Measurements from ENCODE around the gene MYH7B. TPM values are rescaled to one million over a fixed set of nuclear protein-coding genes. Genes with fewer than 3 reads are reported as not detected.

MYH7B gene
- total RNA-seq, 1 donor from 2014 or later: 1.2 TPM

DNA sequence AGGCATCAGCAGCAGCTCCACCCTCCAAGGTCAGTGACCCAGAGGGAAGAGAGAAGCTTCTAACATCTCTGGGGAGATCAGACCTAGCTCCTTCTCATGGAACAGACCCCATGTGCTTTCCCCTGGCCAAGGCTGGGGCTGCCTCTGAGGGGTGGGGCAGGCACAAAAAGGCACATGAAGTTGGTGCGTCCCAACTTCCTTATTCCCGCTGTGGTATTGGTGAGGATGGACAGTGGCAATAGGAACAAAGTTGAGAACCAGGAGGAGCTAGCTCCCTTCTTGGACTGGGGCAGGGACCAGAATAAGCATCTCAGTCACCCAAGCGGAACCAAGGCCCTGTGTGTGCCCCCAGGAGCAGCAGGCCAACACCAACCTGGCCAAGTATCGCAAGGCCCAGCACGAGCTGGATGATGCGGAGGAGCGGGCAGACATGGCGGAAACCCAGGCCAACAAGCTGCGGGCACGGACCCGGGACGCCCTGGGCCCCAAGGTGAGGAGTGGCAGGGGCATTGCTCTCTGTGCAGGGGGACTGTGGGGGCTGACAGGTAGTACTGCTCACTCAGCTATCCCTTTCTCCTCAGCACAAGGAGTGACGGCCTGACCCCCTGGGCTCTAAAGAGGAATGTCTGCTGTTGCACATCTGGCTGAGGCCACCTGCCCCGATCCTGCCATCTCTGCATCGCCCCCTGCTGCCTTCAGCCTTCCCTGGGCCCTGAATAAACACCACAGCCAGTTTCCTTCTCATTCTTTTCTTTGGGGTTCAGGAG lies 46.1 kb downstream of the MYH7B start:
- TF ChIP-seq, protein P1, sequence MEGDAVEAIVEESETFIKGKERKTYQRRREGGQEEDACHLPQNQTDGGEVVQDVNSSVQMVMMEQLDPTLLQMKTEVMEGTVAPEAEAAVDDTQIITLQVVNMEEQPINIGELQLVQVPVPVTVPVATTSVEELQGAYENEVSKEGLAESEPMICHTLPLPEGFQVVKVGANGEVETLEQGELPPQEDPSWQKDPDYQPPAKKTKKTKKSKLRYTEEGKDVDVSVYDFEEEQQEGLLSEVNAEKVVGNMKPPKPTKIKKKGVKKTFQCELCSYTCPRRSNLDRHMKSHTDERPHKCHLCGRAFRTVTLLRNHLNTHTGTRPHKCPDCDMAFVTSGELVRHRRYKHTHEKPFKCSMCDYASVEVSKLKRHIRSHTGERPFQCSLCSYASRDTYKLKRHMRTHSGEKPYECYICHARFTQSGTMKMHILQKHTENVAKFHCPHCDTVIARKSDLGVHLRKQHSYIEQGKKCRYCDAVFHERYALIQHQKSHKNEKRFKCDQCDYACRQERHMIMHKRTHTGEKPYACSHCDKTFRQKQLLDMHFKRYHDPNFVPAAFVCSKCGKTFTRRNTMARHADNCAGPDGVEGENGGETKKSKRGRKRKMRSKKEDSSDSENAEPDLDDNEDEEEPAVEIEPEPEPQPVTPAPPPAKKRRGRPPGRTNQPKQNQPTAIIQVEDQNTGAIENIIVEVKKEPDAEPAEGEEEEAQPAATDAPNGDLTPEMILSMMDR (conservative IDR thresholded peaks at IDR 0.05): peak; percentile 52
- Mint-ChIP-seq H3K4me3 (no peak overlapping the region), H3K27ac (no peak overlapping the region), H3K4me1 (ENCODE audit: unreplicated experiment) (no peaks in the 10 kb centered on the region), H3K27me3 (no peaks in the 10 kb centered on the region), H3K36me3 (peaks cover 29% of the 10 kb centered on the region), H3K9me3 (no peaks in the 10 kb centered on the region)
- no peak for DNase-seq (ENCODE audit: extremely low spot score, unreplicated experiment)

DNA sequence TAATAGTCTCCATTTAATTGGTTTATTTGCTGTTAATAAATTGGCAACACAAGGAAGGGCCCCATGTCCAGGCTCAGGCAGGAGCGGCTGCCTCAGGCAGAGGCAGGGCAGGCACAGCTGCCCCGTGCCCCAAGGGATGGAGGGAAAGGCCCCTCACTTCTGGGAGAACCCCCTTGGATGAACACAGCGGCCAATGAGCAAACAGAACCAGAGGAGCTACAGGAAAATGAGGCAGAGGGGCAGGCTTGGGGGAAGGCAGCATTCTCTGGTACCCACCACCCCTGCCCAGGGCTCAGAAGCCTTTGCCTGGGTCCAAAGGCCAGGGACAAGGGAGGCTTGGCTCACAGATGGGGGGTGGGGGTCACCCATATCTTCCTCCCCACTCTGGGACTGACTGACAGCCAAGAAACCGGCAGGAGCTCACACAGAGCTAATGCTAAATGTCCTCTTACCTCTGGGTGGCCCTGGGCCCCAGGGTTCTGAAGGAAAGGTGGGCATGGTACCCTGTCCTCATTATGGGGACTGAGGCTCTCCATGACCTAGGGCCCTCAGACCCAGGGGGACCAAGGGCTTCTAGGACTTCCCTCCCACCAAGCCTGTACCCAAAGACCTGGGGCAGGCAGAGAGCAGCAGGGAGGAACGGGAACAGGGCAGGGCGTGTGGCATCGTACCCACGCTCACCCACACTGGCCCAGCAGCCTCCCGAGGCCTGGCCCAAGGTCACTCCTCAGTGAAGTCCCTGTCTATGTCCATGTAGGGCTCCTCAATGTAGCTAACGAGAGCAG lies 47.0 kb downstream of the MYH7B start:
- H3K27ac Mint-ChIP-seq: no peak overlapping the region
- no peak for DNase-seq (ENCODE audit: extremely low spot score, unreplicated experiment)
- no peaks in the 10 kb centered on the region for H3K9me3 Mint-ChIP-seq
- H3K36me3 Mint-ChIP-seq: peaks cover 27% of the 10 kb centered on the region
- no peaks in the 10 kb centered on the region for H3K27me3 Mint-ChIP-seq
- TF ChIP-seq, protein P1 (conservative IDR thresholded peaks at IDR 0.05): no peak
- no peak overlapping the region for H3K4me3 Mint-ChIP-seq
- no peaks in the 10 kb centered on the region for H3K4me1 Mint-ChIP-seq (ENCODE audit: unreplicated experiment)

DNA sequence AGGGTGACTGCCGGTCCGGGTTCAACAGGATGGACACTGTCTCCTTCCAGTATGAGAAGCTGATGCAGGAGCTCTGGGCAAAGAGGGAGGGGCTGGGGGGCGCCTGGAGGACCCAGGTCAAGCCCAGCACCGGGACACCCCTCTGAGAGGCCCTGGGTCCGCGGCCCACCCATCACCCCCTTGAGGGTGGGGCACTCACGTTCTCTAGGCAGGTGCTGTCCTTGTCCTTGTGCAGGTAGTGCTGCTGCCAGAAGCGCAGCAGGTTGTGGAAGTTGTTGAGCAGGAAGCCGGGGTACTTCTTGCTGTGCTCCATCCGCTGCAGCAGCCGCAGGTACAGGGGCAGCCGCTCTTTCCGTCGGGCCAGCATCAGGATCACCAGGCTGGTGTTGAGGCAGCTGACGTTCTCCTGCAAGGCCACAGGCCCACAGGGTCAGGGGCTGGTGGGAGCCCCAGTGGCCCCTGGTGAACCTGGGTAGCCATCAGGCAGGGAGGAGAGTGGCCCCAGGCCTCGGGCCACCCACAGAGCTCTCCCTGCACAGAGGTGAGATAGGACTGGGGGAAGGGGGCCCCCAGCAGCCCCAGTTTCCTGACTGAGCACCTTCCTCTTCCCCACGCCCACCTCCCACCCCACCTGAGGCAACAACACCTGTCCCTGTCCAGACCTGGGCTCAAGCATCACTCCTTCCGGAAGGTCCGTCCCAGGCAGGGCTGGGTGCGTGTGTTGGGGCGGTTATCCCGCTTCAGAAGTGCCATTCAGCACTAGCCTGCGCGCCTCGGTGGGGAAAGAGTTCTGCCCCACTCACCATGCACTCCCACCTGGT lies 47.8 kb downstream of the MYH7B start:
- H3K9me3 Mint-ChIP-seq: no peaks in the 10 kb centered on the region
- no peak for DNase-seq (ENCODE audit: extremely low spot score, unreplicated experiment)
- H3K4me1 Mint-ChIP-seq (ENCODE audit: unreplicated experiment): no peaks in the 10 kb centered on the region
- H3K36me3 Mint-ChIP-seq: peaks cover 23% of the 10 kb centered on the region
- H3K27me3 Mint-ChIP-seq: no peaks in the 10 kb centered on the region
- TF ChIP-seq, protein P1 (conservative IDR thresholded peaks at IDR 0.05): no peak
- H3K4me3 Mint-ChIP-seq: no peak overlapping the region
- H3K27ac Mint-ChIP-seq: no peak overlapping the region

DNA sequence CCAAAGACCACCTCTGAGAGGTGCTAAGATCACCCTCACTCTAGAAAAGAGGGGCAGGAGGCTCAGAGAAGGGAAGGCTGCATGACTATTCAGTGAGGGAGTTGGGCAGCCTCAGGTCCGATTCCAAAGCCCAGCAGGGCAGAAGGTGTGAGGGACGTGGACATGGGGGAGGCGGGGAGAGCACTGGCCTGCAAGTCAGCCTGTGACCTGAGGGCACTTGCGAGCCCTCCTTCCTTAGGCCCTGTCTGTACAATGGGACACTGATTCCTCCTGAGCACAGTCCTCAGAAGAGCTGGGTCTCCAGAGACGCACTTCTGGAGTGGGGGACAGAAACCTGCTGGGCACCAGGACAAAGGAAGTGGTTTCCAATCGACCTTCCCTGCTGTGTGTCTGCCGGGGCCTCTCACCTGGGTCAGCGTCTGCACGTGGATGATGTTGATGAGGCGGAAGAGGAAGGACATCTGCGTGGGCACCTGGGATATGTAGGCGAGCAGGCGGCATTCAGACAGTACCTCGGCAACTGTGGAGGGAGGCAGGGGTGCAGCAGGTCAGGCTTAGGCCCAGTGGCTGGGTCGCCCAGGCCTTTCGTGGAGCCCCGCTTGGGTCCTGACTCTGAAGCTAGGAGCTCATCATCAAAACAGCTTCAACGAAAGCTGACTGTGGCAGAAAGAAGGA lies 48.5 kb downstream of the MYH7B start:
- no peaks in the 10 kb centered on the region for H3K27me3 Mint-ChIP-seq
- no peak overlapping the region for H3K4me3 Mint-ChIP-seq
- H3K9me3 Mint-ChIP-seq: no peaks in the 10 kb centered on the region
- H3K27ac Mint-ChIP-seq: no peak overlapping the region
- H3K4me1 Mint-ChIP-seq (ENCODE audit: unreplicated experiment): no peaks in the 10 kb centered on the region
- no peak for DNase-seq (ENCODE audit: extremely low spot score, unreplicated experiment)
- TF ChIP-seq, protein P1 (conservative IDR thresholded peaks at IDR 0.05): no peak
- H3K36me3 Mint-ChIP-seq: peaks cover 20% of the 10 kb centered on the region
